Hepatic stellate cell (primary cell): Measurements from ENCODE around the gene GPR45.
"Not testable (repeated sequence)": the region's sequence is repeated elsewhere in the genome, so short reads cannot be mapped to it uniquely, and the experiment has no call there.

Source experiments
- DNase-seq: peaks from one replicate; pipeline ENCODE4 v3.0.0; 2011; ENCODE audit warnings: low spot score

GPR45 gene

GRCh38 chr2:105241443-105241842, at the start of gene GPR45:
TSS of gene GPR45 (plus strand) at chr2:105241743. CDS start at chr2:105241859, 116 bp downstream.
- DNase-seq = no peak

- DNase-seq = no peak
These were observed 47.4 kb upstream of the GPR45 start for GRCh38 chr2:105194022-105194675.

DNA sequence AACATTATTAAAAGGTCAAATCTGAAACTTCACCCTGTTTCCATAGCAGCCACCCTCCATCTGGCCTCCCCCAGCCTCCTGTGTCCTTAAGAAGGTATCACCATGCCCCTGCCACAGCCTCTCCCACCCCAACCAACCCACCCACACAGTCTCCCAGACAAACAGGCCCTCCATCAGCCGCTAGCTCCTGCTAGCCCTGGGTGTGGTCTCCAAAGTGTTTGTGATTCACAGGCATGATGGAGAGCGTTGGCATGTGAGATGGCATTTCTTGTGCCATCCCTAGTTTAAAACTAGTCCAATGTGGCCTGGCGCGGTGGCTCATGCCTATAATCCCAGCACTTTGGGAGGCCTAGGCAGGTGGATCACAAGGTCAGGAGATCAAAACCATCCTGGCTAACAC, 44.9 kb upstream of the GPR45 start:
- DNase-seq = no peak

- DNase-seq = no peak
These were observed 25.9 kb upstream of the GPR45 start for GRCh38 chr2:105215586-105216192.

GRCh38 chr2:105220604-105221003, 20.9 kb upstream of the GPR45 start:
- no peak for DNase-seq

GRCh38 chr2:105224444-105224843, 17.1 kb upstream of the GPR45 start:
- DNase-seq = no peak

DNA sequence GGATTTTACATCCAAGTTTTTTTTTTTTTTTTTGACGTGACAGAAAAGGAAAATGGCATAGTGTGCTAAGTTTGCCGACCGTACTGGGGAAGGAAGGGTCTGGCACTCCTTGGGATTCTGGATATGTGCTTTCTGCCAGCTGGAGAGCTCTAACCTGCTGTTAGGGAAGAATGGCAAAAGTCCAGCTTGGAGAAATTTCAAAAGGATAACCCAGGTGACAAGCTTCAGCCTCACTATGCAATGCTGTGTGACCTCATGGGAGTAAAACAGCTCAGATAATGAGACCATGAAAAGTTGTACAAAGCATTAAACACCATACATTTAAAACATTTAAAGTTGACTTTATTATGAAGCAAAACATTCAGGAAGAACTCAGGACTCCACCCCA, 10.3 kb upstream of the GPR45 start:
- DNase-seq = no peak

DNA sequence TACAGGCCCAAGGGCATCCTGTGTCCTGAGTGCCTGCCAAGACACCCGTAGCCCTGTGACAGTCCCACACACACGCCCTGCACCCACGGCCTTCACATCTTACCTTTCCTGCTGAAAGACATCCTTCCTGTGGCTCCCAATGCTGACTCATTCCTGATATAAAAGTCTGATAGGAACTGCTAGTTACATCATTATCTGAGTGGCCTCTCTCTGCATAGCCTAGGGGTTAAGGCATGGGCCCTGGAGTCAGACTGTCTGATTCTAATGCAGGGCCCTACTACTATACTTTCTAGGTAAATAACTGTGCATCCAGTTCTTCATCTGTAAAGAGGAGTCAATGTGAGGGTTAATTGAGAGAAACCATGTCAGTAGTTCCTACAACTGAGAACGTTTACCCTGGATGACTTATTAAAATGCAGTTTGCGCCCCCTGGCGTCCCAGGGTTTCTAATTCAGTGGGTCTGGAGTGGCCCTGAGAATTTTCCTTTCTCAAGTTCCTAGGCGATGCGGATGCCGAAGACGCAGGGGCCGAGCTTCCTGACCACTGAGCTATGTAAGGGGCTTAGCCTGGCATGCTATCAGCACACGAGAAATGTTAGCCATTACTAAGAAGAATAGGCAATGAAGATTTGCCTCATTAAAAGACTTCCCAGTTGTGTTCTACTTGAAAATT, 6.0 kb upstream of the GPR45 start:
- DNase-seq = peak; percentile 65

- no peak for DNase-seq
These were observed 5.5 kb upstream of the GPR45 start for GRCh38 chr2:105236060-105236424.

GRCh38 chr2:105237045-105237765, 4.3 kb upstream of the GPR45 start:
- no peak for DNase-seq

- DNase-seq = no peak
These were observed 2.8 kb upstream of the GPR45 start for GRCh38 chr2:105238664-105239240.

GRCh38 chr2:105239924-105240323, 1.6 kb upstream of the GPR45 start:
- DNase-seq = peak; percentile 83

GRCh38 chr2:105242286-105242993, 897 bp downstream of the GPR45 start:
- no peak for DNase-seq

GRCh38 chr2:105243961-105244360, 2.4 kb downstream of the GPR45 start:
- no peak for DNase-seq

DNA sequence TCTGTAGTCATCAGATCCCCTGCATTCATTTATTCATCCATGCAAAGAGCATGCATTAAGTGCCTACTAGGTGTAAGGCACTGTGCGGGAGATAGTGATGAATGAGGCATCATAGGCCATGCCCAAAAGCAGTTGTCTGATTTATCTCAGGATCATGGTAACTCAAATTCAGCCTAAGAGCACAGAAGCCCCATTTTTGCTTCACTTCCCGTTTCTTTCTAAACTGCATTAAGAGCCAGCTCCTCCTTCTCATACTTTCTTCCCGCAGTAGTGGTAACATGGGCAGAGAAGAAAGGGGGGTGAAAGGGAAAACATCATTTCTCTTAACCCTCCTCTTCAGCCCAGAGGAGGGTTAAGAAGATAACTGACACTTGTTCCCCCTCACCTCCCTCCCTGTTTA, 2.9 kb downstream of the GPR45 start:
- DNase-seq = no peak

DNA sequence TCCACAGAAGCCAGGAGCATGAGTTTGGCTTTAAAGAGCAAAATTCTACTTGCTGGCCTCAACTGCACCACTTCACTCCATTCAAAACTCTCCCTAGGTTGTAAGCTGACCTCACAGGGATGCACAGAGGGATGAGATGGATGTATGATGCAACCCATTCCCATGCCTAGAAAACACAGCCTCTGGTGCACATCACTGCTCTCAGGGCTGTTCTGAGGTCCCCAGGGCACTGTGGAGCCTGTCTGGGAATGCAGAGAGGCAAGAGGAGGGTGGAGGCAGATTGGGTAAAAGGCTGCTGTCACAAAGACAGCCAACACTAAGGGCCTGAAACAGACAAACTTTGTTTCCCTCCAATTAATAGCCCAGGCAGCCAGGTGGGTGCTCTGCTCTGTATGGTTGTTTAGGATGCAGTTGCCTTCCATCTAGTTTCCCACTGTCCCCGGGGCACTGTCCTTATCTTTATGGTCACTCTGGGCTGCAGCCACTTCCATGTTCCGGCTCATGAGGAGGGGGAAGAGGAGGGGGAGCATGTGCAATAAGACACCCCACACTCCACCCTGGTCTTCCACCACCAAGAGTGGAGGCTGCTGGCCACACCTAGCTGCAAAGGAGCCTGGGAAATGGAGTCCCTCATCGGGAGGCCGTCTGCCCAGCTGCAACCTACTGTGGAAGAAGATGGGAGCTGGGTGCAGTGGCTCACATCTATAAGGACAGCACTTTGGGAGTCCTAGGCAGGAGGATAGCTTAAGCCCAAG, 7.0 kb downstream of the GPR45 start:
- DNase-seq = no peak

DNA sequence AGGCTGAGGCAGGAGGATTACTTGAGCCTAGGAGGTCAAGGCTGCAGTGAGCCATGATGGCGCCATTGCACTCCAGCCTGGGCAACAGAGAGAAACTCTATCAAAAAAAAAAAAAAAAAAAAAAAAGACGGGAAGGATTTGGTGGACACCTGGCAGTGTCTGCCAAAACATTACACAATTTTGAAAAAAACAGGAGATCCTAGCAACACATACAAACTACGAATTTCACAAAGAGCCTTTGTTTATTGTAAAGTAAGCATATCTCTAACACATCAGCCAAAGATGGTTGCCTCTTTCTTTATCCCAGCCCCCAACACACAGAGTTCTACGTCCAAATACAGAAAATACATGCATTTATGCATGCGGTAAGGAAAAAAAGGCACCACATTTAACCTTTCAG, 7.6 kb downstream of the GPR45 start:
- DNase-seq = no peak

DNA sequence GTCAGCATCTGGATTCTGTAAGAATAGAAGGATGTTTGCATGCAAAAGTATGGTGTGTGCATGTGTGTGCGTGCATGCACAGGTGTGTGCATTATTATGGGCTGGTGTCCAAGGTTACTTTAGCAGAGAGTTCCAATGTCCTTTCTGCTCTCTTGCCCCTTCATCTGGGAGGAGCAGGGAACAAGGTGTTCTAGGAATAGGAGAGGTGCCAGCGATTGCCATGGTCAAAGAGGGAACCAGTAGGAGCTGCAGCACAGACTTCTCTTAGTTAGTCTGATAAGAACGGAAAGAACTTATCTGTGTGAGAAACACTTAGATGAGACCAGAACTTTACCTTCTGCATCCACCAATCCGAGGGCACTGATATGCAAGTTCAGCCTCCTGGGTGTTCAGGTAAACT, 8.3 kb downstream of the GPR45 start:
- DNase-seq = no peak

- DNase-seq = not testable (repeated sequence)
These were observed 9.6 kb downstream of the GPR45 start for GRCh38 chr2:105251016-105251648.

DNA sequence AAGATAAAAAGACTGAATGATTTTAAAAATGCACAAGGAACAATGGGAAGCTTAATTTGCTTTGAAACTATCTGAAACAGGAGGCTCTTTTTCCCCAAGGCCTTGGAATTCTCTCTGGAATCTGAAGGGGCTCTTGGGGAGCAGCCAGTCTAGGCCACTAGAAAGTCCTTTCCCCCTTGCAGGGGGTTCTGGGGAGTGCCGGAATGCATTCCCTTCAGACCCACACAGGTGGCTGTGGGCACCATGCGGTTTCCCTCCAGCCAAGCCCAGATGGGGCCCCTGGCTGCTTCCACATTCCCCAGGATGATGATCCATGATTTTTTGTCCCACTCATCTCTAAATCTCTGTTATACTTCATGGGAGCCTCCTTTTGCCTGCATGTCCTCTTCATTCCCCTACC, 10.7 kb downstream of the GPR45 start:
- DNase-seq = no peak
